NCI-H187 (cell line): ENCODE results near the gene GALNT17.
"Not testable (repeated sequence)": the region's sequence is repeated elsewhere in the genome, so short reads cannot be mapped to it uniquely, and the experiment has no call there.

Experiments
- DNase-seq, 2 experiments: peaks; one replicate each; lab custom pipeline; 2025; lab: John Stamatoyannopoulos, UW

Gene GALNT17

DNA sequence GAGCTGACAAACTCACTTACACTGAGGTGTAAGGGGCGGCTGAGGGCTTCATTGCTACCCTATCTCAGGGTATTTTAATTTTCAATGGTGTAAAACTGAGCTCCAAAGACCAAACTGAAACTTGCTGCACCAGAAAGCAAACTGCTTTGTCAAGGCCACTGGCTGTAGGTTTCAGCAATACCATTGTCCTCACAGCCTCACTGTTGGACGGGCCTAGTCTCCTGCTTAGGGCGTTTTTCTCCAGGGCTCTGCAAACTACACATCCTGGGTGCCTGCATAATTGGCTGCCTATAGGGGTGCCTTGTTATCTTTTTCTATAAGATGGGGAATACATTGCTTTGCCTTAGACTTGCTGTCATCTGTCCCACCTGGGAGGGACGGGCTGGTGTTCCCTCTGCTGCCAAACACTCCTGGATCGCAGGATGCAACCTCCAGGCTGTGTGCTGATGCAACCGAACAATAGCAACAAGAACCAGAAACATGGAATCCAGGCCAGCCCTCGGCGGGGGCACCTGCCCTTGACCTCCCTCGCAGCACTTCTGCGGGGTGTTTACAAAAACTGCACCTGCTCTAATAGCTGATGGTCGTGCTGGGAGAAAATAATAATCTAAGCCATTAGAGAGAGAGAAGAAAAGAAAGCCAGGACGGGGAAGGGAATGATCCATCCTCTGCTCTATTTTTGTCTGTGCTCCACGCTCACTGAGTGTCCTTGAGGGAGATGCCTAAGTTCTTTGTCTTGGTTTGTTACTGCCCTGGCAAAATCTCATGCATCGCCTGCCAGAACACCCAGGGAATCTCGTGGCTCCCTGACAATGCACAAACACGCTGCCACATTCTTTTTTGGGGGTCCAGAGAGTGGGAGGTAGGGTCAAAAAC, 104.5 kb downstream of the GALNT17 start:
- DNase-seq, result no peak

DNA sequence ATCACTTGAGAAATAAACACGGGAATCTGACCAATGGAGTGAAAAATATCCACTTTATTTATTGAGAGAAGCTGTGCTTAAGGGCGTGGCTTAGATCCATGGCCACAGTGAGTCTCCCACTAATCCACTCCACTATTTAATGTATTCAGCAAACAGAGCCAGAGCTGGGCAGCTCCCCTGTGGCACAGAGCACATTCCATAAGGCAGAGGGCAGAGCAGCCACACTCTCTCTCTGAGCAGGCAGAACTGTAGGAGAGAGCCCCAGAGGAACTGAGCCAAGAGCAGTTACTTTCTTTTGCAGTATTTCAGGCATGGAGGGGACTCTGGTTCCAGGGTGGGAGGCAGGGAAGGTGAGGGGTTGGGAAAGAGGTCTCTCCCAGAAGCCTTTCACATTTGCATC, 106.0 kb downstream of the GALNT17 start:
- DNase-seq, result no peak

DNA sequence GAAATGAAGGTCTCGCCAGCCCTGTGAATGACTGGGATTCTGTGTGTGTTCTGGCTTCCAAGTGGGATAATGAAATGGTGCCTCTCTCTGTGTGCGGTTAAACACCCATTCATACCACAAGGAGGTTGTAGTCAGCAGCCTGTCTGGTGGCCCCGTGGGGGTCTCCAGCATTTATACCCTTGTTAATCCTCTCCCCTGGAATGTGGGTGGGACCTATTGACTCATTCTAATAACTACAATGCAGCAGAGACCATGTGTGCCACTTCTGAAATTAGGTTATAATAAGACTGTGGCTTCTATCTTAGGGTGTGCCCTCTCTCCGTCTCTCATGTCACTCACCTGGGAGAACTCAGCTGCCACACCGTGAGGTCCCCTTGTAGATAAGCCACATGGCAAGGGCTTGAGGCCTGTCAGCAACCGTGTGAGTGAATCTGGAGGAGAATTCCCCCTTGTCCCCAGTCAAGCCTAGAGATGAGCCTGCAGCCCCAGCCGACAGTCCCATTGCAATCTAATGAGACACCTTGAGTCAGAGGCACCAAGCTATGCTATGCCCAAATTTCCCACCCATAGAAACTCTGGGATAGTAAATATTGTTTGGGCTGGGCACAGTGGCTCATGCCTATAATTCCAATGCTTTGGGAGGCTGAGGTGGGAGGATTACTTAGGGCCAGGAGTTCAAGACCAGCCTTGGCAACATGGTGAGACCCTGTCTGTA, 106.8 kb downstream of the GALNT17 start:
- no peak for DNase-seq

DNA sequence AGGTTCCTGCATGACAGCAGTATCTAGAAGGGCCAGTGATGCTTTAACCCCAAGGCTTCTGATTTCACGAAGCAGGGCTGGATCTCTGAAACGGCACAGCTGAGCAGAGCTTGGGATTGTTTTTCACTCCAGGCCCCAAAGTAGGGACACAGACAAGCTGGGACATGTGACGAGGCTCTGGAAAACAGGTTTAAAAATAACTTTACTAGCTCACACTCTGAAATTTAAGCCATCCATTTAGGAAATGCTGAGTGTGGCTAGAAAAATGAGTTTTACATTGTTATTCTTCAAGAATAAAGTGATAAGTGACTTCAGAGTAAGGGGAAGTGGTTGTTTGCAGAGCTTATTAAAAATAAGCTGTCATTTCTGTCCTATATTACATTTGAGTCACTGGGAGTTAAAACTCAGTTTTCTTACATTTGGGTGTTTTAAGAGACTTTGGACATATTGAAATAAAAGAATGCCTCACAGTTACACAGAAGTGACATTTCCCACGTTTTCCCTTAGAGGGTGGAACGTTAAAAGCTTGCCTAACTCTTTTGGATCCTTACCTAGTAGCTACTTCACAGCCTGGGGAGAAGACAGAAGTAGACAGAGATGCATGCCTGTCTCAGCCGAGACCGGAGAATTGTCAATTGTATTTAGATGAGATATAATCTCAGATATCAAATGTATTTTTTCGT, 107.8 kb downstream of the GALNT17 start:
- DNase-seq, result no peak

DNA sequence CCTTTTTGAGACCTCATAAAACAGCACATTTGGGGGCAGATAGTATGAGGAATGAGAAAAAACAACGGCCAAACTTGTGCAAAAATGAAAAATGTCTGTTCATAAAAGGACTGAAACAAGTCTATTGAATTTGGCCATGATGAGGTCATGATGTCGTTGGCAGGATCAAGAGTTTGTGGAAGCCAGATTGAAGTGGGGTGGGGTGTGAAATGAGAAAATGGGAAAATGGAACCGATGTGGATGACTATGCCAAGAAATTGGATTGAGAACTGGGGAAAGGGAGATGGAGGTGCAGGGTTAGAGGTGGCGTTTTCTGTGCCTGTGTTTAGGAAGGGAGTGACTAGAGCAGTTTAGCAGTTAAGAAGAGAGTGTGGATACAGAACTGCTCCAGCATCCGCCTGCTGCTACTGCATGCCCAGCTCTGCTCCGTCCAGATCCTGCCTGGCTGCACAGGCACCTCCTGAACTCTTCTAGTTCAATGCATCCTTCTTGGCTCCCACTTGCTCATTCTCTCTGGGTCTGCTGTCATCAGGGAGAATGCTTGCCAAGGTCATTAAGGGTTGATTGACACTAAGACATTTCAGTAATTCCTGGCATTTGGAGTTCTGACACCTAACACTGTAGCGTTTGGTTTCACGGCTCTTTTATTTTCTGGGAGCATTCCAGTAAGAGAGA, 111.9 kb downstream of the GALNT17 start:
- DNase-seq, result no peak

DNA sequence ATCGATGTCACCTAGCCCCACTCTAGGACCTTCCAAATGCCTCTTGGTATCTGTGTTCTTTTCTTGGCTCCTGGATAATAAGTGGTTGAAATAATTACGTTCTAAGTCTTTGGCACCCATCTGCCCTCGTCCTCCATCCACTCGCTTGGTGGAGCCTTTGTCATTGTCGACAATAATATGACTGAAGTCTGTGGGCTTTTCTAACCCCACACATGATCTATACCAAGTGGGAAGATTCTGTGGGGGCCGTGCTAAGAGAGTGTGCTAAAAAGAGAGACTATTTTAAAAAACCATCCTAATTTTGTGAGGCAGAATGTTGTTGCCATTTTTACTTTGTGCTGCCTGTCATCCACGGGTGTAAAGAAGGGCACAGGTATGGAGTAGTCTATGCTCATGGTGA, 113.1 kb downstream of the GALNT17 start:
- no peak for DNase-seq

DNA sequence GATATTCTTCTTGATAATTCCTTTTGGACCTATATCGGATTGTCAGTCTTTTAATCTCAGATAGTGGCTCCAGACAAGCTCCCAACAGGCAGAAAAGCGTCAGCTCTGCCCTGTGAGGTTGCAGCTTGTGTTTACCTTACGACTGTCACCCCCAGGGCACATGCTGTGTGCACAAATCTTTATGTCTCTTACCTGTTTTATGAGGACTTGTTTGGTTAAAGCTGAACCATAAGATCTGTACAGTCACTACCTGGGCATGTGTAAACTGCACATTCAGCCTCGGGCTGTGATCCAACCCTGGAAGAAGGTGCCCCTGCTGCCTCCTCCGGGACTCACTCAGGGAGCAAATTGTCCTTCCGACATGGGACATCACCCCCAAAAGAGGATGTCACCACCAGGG, 119.8 kb downstream of the GALNT17 start:
- DNase-seq, result no peak

DNA sequence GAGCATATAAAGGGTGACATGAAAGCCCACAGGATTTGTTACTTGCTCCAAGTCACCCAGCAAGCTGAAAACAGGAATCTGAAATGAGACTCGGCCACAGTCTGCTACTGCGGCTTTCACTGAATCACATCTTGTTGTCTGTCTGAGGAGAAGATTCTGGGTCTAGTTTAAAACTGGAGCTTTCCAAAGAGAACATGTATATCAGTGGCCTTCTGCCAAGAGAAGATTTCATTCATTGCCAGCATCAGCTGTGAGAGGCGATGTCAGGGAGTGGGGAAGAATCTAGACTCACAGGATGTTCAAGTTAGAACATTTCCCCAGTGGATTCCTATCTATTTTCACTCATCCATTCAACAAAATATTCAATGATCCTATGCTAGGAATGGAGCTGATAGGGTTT, 122.8 kb downstream of the GALNT17 start:
- no peak for DNase-seq

DNA sequence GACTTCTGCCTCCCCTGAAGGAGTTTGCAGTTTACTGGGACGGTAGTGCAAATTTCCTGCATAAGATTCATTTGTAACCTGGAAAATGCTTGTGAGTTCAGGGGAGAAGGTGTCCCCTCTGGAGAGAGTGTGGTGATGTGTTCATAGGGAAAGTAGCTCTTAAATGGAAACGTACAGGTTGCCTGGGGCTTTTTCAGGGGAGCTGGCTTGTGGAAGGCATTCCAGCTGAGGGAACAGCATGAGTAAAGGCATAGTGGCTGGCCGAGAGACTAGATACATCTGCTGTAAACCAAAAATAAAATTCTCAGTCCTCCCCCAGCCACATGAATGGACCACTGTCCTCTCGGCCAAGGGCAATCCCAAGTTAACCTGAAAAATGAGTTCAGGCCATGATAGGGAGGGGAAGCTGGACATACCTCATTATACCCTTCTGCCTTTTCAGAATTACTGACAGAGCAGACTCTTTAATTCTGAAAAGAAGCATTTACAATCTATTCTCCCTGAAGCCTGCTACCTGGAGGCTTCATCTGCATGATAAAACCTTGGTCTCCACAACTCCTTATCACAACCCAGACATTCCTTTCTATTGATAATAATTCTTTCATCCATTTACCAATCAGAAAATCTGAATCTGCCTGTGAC, 123.7 kb downstream of the GALNT17 start:
- no peak for DNase-seq

DNA sequence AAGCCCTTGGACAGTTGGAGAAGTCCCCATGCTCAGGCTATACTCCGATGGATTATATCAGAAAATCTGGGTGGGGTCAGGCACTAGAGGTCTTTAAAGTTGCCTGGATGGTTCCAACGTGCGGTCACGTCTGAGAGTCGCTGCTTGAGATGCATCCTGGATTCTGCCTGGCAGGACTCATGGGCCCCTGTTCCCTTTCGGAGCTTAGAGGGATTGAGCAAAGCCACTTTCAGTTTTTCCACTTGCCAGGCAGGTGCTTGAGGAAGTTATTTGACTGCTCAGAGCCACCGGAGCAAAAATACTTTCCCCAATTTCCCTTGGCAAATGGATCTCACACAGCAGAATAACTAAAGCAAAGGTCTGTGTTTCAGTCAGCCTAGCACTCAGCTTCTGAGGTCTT, 129.1 kb downstream of the GALNT17 start:
- no peak for DNase-seq

DNA sequence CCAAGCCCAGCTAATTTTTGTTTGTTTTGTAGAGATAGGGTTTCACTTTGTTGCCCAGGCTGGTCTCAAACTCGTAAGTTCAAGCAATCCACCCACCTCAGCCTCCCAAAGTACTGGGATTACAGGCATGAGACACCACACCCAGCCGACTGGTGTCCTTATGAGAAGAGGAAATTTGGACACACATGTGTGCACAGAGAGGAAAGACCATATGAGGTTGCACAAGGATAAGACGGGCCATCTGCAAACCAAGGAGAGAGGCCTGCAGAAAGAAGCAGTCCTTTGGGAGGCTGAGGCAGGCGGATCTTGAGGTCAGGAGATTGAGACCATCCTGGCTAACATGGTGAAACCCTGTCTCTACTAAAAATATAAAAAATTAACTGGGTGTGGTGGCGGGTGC, 130.9 kb downstream of the GALNT17 start:
- DNase-seq, result not testable (repeated sequence)

DNA sequence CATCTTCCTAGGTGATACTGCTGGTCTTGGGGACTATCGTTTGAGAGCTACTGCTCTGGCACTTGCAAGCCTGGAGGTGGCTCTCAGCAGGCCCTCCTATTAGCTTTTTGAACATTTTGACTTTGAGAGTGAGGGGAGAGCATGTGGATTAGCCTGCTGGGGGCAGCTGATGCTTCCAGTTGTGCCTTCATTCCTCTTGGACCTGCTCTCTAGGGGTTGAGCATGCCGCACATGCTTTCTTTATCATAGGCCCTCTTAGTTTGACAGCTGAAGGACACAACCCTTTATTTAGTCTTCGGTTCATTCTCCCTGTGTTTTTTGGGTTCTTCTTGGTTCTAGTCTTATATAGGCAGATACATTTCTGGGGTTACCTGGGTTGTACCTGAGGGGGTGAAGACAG, 132.1 kb downstream of the GALNT17 start:
- DNase-seq, result no peak

DNA sequence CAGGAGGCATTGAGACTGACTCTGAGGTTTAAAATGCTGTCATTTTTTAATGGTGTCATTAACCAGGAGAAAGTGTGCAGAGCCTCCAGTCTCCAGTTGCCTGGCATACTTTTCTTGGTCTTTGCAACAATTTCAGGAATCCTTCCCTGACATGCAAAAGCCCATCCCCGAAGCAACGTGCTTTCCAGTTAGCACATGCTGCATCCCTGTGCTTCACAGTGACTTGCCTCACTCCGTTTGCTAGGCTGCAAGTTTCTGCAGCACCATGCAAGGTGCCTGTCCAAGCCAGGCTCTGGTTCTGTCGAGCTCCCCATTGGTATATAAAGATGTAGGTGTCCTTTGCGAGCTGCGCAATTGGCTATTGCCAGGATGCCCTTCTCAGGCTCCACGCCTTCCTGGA, 135.0 kb downstream of the GALNT17 start:
- DNase-seq, result no peak

DNA sequence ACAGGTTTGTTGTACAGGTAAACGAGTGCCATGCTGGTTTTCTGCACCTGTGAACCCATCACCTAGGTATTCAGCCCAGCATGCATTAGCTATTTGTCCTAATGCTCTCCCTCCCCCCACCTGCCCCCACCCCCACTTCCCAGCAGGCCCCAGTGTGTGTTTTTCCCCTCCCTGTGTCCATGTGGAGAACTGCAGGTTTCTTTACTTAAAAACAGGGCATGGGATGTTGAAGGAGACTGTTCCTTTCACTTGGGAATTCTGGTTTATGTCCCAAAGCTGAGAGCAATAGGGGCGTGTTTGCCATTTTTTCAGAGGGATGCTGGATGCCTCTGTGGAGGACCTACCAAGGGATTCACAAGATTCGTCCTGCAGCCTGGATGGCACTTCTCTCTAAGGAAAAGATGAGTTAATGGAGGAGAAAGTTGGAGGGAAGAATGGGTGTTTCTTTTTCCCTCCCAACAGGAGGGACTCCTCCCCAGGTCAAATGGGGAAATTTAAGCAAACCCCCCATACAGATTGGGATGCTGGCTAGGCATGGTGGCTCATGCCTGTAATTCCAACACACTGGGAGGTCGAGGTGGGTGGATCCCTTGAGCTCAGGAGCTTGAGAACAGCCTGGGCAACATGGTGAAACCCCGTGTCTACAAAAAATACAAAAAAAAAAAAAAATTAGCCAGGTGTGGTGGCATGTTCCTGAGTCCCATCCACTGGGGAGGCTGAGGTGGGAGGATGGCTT, 136.0 kb downstream of the GALNT17 start:
- DNase-seq, result no peak

DNA sequence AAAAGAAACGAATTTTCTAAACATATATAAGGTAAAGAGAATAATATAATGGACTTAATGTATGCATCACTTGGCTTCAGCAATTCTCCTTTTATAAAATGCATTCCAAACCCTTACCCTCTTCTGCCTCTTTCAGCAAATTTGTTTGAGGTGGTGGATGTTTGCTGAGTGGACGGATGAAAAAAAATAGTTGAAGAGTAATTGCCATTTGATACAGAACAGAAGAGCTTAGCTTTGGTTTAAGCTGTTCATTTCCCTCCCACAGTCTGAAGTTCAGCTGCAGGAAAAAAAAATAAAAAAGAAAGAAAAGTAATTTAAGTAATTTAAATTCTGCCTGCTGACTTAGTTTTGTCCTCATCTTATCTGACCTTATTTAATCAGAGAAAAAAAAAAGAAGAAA, 138.6 kb downstream of the GALNT17 start:
- no peak for DNase-seq

DNA sequence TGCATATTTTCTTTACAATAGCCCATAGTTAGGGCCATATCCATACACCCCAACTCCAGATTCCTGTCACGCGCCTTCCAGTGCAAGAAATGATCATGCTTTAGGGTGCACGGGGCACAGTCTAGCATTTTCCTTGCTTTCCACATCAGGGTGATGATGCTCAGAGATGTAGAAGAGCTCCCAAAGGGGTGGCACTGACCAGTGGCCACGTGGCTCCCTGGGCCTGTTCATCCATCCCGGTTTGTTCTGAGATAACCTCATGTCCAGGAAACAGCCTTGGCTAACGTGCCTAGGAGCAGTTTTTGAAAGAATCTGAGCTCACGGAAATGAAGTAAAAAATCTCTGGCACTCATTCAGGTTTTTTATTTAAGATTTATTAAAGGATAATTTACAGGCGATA, 139.3 kb downstream of the GALNT17 start:
- DNase-seq, result no peak

DNA sequence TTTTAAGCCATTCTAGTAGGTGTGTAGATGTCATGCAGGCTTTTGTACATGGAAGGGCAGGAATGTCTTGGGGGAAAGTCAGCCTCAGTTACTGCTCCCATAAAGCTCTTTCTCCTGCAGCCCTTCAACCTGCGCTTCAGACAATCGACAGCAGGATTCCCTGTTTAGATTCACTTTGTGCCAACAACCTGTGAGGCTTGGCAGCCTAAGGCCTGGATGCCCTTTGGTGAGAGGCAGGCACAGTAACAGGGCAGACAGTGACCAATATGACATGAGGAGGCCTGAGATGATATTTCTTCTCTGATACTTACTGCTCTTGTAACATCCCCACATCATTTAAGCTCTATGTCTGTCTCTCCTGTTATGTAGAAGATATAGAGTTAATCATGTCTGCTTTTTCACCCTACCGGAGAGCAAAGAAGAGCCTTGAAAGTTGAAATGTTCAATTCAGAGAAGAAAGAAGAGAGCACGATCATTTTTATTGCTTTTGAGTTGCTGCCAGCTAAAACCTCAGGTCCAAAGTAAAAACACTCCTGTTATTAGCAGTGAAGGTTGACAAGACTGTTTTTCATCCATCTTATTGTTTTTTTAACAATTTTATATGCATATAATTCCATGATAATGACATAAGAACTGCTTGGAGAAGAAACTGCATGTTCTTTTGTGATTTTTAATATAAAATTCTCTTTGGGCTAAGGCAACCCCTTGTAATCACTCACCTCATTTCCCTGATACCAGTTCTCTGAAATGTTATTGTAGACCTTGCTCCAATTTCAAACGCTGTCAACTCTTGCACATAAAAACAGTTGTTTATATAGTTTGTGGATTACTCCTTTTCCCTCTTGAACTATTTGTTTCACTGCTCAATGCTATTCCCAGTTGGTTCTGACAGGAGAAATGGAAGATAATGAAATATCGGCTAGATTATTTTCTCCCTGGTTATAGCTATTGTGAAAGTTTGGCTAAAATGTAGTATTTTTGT, 140.9 kb downstream of the GALNT17 start:
- no peak for DNase-seq

DNA sequence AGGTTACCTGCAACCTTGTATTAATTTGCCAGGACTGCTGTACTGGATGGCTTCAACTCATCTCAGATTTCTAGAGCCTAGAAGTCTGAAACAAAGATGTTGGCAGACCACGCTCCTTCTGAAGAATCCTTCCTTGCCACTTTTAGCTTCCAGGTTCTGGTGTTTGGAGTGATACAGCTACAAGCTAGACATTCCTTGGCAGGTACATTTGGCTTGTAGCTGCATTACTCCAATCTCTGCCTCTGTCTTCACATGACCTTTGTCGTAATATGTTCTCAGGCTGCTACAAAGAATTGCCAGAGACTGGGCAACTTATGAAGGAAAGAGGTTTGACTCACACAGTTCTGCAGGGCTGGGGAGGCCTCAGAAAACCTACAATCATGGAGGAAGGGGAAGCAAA, 146.3 kb downstream of the GALNT17 start:
- no peak for DNase-seq

DNA sequence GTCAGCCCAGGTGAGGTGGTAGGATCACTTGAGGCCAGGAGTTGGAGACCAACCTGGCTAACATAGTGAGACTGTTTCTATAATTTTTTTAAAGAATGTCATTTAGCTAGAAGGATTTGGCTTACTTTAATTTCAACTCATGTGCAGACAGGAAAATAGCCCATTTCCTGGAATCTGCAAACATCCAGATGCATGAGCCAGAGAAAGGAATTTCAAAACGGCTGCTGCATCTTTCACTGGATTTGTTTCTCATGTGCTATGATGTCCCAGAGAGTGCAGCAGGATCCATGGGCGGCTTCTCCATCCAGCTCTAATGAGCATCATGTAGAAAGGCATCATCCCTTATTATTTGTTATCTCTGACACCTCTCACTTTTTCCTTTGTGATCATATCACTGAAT, 149.3 kb downstream of the GALNT17 start:
- DNase-seq, result no peak

DNA sequence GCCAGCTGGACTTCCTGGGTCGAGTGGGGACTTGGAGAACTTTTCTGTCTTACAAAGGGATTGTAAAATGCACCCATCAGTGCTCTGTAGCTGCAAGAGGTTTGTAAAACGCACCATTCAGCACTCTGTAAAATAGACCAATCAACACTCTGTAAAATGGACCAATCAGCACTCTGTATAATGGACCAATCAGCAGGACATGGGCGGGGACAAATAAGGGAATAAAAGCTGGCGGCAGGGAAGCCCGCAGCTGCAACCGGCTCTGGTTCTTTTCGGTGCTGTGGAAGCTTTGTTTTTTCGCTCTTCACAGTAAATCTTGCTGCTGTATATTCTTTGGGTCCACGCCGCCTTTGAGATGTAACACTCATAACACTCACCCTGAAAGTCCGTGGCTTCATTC, 151.9 kb downstream of the GALNT17 start:
- DNase-seq, result no peak
